NCI-H446 treated with DMSO at 0.1 percent for 48 hours (cell line): ENCODE results near the gene CYP2W1.
"Not testable (repeated sequence)": the region's sequence is repeated elsewhere in the genome, so short reads cannot be mapped to it uniquely, and the experiment has no call there.

Source experiments
- DNase-seq: peaks from one replicate; lab custom pipeline; 2025; lab: John Stamatoyannopoulos, UW

CYP2W1 gene

DNA sequence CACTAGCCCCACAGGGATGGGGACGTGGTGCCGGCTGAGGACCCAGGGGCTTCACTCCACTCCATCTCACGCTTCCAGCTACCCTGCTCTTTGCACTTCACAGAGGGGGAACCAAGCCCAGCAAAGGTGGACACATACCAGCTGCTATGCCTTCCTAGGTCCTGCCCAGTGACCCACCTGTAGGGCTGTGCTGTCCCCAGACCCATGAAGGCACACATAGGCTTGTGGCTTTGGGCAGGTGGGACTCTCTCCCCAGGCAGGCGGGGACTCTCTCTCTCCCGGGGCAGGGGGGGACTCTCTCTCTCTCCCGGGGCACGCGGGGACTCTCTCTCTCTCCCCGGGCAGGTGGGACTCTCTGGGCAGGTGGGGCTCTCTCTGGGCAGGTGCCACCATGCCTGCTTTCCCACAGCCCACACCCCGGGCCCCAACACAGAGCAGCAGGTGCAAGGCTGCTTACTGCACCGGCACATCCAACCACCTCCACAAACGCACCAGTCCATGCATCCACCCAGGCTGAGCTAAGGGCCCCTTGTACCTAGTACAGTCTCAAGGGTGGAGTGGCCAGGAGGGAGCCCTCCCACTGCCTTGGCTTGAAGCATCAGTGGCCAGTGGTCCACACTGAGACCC, 47.6 kb downstream of the CYP2W1 start:
- DNase-seq: no peak

- no peak for DNase-seq
These were observed 48.9 kb downstream of the CYP2W1 start for GRCh38 chr7:1031716-1032455.

GRCh38 chr7:1032536-1033181, 49.7 kb downstream of the CYP2W1 start:
- DNase-seq: no peak

DNA sequence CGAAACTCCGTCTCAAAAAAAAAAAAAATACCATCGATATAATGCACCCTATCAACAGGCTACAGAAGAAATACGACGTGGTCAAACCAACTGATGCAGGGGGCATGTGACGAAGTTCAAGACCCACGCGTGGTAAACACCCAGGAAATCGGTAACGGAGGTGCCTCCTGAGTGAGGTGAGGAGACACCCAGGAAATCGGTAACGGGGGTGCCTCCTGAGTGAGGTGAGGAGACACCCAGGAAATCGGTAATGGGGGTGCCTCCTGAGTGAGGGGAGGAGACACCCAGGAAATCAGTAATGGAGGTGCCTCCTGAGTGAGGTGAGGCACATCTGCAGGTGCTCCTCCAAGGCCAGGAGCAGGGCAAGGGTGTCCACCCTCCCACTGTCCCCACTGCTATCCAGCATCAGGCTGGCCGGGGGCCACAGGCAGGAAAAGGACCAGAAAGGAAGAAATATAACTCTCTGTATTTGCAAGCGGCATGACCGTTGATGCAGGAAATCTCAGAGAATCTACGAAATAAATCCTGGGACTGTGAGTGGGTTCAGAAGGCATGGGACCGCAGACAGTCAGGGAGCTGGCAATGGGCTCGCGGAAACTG, 50.7 kb downstream of the CYP2W1 start:
- no peak for DNase-seq

DNA sequence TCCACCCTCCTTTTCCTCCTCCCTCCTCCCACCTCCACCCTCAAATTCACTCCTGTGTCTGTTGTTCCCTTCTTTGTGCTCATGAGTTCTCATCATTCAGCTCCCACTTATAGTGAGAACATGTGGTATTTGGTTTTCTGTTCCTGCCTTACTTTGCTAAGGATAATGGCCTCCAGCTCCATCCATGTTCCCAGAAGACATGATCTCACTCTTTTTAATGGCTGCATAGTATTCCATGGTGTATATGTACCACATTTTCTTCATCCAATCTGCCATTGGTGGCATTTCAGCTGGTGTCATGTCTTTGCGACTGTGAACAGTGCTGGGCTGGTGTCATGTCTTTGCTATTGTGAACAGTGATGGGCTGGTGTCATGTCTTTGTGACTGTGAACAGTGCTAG, 51.8 kb downstream of the CYP2W1 start:
- not testable (repeated sequence) for DNase-seq

DNA sequence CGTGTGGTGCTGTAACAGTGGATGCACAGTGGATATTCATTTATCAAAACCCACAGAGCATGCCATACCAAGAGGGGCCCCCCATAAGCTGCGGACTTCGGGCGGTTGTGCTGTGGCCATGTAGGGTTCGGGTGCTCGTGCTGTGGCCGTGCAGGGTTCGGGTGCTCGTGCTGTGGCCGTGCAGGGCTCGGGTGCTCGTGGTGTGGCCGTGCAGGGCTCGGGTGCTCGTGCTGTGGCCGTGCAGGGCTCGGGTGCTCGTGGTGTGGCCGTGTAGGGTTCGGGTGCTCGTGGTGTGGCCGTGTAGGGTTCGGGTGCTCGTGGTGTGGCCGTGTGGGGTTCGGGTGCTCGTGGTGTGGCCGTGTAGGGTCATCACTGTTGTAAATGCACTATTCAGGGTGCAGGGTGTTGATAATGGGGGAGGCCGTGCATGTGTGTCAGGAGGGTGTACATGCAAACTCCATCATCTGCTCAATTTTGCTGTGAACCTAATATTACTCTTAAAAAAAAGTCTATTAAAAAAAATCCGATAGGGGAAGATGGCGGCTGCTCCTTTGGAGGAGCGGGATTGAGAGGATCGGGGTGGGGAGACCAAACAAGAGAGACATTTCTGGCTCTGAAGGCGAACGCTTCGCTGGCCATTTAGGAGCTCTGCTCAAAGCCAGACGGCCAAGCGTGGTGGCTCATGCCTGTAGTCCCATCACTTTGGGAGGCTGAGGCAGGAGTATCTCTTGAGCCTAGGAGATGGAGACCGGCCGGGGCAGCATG, 53.4 kb downstream of the CYP2W1 start:
- DNase-seq: not testable (repeated sequence)
